ENCODE data around the gene UGDH. TPM values are rescaled to one million over a fixed set of nuclear protein-coding genes. Genes with fewer than 3 reads are reported as not detected.

Gene UGDH
- total RNA-seq (100 to 1,000 TPM in 2 of 5 donors, 10 to 100 TPM in 3; 26.3 to 161 (median 95.0) TPM), polyA plus RNA-seq (10 to 100 TPM; 14.6 to 30.2 (median 24.2) TPM)
- long read RNA-seq, donor 1, transcript UGDH-201 (12 exons, 3,216 nt), result major isoform, 7 of 7 reads
- long read RNA-seq, donor 1, partial matches to known transcripts, result 0 of 7 reads
- long read RNA-seq, donor 1, other reads (novel, unspliced or antisense), result 0 of 7 reads
- long read RNA-seq, donor 2, transcript UGDH-201 (12 exons, 3,216 nt), result major isoform, 18 of 18 reads
- long read RNA-seq, donor 2, partial matches to known transcripts, result 0 of 18 reads
- long read RNA-seq, donor 2, other reads (novel, unspliced or antisense), result 0 of 18 reads
- long read RNA-seq, donor 3, transcript UGDH-201 (12 exons, 3,216 nt), result major isoform, 7 of 22 reads
- long read RNA-seq, donor 3, partial matches to known transcripts, result 15 of 22 reads
- long read RNA-seq, donor 3, other reads (novel, unspliced or antisense), result 0 of 22 reads
- long read RNA-seq, donor 4, partial matches to known transcripts, result 0 of 2 reads
- long read RNA-seq, donor 4, other reads (novel, unspliced or antisense), result 0 of 2 reads
- long read RNA-seq, donor 5, transcript UGDH-201 (12 exons, 3,216 nt), result major isoform, 13 of 13 reads
- long read RNA-seq, donor 5, partial matches to known transcripts, result 0 of 13 reads
- long read RNA-seq, donor 5, other reads (novel, unspliced or antisense), result 0 of 13 reads
- long read RNA-seq, donor 6, result 0 reads
- long read RNA-seq, donor 7, transcript UGDH-201 (12 exons, 3,216 nt), result major isoform, 13 of 24 reads
- long read RNA-seq, donor 7, partial matches to known transcripts, result 10 of 24 reads
- long read RNA-seq, donor 7, other reads (novel, unspliced or antisense), result 0 of 24 reads
- long read RNA-seq, donor 8, transcript UGDH-201 (12 exons, 3,216 nt), result major isoform, 6 of 7 reads
- long read RNA-seq, donor 8, partial matches to known transcripts, result 0 of 7 reads
- long read RNA-seq, donor 8, other reads (novel, unspliced or antisense), result 0 of 7 reads
- long read RNA-seq, donor 9, transcript UGDH-201 (12 exons, 3,216 nt), result major isoform, 6 of 14 reads
- long read RNA-seq, donor 9, partial matches to known transcripts, result 8 of 14 reads
- long read RNA-seq, donor 9, other reads (novel, unspliced or antisense), result 0 of 14 reads
- long read RNA-seq, donor 10, partial matches to known transcripts, result 0 of 3 reads
- long read RNA-seq, donor 10, other reads (novel, unspliced or antisense), result 0 of 3 reads

- Histone ChIP-seq H3K9me3 (no peaks in the 10 kb centered on the region), H3K27ac (peak within 1 kb of the TSS; percentile 93 to 97 (median 97)), H3K4me1 (peaks cover 10 to 57% (median 41%) of the 10 kb centered on the region in 4 donors), H3K27me3 (no peaks in the 10 kb centered on the region), H3K36me3 (peaks cover 0 to 20% (median 9%) of the 10 kb centered on the region in 4 donors), H3K4me3 (peak within 1 kb of the TSS; percentile 80 to 96 (median 85))
- TF ChIP-seq POLR2A (IDR thresholded peaks at IDR 0.05), result peak in 2 of 4 donors; percentile 73 to 94
- TF ChIP-seq, protein P1, sequence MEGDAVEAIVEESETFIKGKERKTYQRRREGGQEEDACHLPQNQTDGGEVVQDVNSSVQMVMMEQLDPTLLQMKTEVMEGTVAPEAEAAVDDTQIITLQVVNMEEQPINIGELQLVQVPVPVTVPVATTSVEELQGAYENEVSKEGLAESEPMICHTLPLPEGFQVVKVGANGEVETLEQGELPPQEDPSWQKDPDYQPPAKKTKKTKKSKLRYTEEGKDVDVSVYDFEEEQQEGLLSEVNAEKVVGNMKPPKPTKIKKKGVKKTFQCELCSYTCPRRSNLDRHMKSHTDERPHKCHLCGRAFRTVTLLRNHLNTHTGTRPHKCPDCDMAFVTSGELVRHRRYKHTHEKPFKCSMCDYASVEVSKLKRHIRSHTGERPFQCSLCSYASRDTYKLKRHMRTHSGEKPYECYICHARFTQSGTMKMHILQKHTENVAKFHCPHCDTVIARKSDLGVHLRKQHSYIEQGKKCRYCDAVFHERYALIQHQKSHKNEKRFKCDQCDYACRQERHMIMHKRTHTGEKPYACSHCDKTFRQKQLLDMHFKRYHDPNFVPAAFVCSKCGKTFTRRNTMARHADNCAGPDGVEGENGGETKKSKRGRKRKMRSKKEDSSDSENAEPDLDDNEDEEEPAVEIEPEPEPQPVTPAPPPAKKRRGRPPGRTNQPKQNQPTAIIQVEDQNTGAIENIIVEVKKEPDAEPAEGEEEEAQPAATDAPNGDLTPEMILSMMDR (IDR thresholded peaks at IDR 0.05), result peak in 1 of 7 experiments; percentile 6
- no peak for TF ChIP-seq EP300 (IDR thresholded peaks at IDR 0.05)
- TF ChIP-seq POLR2AphosphoS5 (IDR thresholded peaks at IDR 0.05), result peak; percentile 57 to 97 (median 92)
- DNase-seq, result peak; percentile 97 to 99
- intact Hi-C loops (cut with DNase I; ENCODE audit: low total_unique reads), result no loop called here
- WGBS, 5 donors, result 0 to 1% (median 0%) methylated on average over 40 to 73 of the region's 73 CpGs
Measured at GRCh38 chr4:39527296-39528060, at the start of gene UGDH. Gene UGDH, minus strand, starts transcription at chr4:39527439. Its CDS starts 5,927 bp downstream, at chr4:39521512.

- Histone ChIP-seq H3K4me3 (no peak overlapping the region), H3K9me3 (no peaks in the 10 kb centered on the region), H3K4me1 (peaks cover 0 to 9% (median 3%) of the 10 kb centered on the region in 4 donors), H3K36me3 (peaks cover 0 to 19% (median 15%) of the 10 kb centered on the region in 4 donors), H3K27ac (no peak overlapping the region), H3K27me3 (no peaks in the 10 kb centered on the region)
- WGBS, 5 donors, result 93 to 95% (median 94%) methylated on average over 5 of the region's 5 CpGs
- TF ChIP-seq POLR2A (IDR thresholded peaks at IDR 0.05) (no peak), EP300 (IDR thresholded peaks at IDR 0.05) (no peak), POLR2AphosphoS5 (IDR thresholded peaks at IDR 0.05) (no peak)
- TF ChIP-seq, protein P1 (IDR thresholded peaks at IDR 0.05), result no peak
- DNase-seq, result no peak
- intact Hi-C loops (cut with DNase I; ENCODE audit: low total_unique reads), result no loop called here
Measured at GRCh38 chr4:39574946-39575345, 47.7 kb upstream of the UGDH start.

DNA sequence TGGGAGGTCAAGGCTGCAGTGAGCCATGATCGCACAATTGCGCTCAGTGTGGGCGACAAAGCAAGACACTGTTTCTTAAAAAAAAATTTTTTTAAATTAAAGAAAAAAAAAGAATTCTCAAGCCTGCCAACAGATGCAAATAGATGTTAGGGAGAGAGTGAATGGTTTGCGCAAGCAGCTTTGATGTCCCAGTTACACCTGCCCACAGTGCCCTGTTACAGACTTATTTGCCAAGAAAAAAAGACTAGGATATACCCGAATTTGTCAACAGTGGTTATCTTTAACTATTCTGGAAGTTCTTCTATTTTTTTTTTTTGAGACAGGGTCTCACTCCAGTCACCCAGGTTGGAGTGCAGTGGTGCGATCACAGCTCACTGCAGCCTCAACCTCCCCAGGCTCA, 44.3 kb upstream of the UGDH start:
- intact Hi-C loops (cut with DNase I; ENCODE audit: low total_unique reads), result no loop called here
- 76 to 89% (median 80%) methylated on average over 6 of the region's 6 CpGs for WGBS, 5 donors
- H3K27me3 ChIP-seq, result no peaks in the 10 kb centered on the region
- no peaks in the 10 kb centered on the region for H3K9me3 ChIP-seq
- no peak for TF ChIP-seq POLR2A (IDR thresholded peaks at IDR 0.05)
- TF ChIP-seq, protein P1 (IDR thresholded peaks at IDR 0.05), result no peak
- TF ChIP-seq EP300 (IDR thresholded peaks at IDR 0.05), result no peak
- TF ChIP-seq POLR2AphosphoS5 (IDR thresholded peaks at IDR 0.05), result no peak
- no peak overlapping the region for H3K4me3 ChIP-seq
- no peak overlapping the region for H3K27ac ChIP-seq
- DNase-seq, result no peak
- peaks cover 0 to 23% (median 17%) of the 10 kb centered on the region in 4 donors for H3K36me3 ChIP-seq
- peaks cover 0 to 26% (median 15%) of the 10 kb centered on the region in 4 donors for H3K4me1 ChIP-seq
